Suprapubic skin (tissue), 4 donors: ENCODE measurements around the gene NAA60. TPM values are rescaled to one million over a fixed set of nuclear protein-coding genes. Genes with fewer than 3 reads are reported as not detected.
A peak's percentile ranks its signal among the peaks of the same experiment; 100 is the strongest.

Source experiments
- DNase-seq, 2 donors: peaks; one replicate each; pipeline ENCODE4 v3.0.0-alpha.2; 2019; ENCODE audit warnings: low spot score in 2 of 2
- H3K27ac ChIP-seq: fragments of 200-600 bp; sonication (generic); one replicate; pipeline ENCODE4 v1.5.1; 2019
- H3K27me3 ChIP-seq: fragments of 200-600 bp; sonication (generic); one replicate; pipeline ENCODE4 v1.5.1; 2019
- H3K36me3 ChIP-seq: fragments of 200-600 bp; sonication (generic); one replicate; pipeline ENCODE4 v1.5.1; 2019
- H3K4me1 ChIP-seq: fragments of 200-600 bp; sonication (generic); one replicate; pipeline ENCODE4 v1.5.1; 2019
- H3K4me3 ChIP-seq: fragments of 200-600 bp; sonication (generic); one replicate; pipeline ENCODE4 v1.5.1; 2019; ENCODE audit warnings: mild to moderate bottlenecking
- H3K9me3 ChIP-seq: fragments of 200-600 bp; sonication (generic); one replicate; pipeline ENCODE4 v1.5.1; 2019
- EP300 ChIP-seq: sonication (generic); formaldehyde crosslinking; IDR thresholded peaks from one replicate; pipeline ENCODE4 v1.6.1; 2017; ENCODE audit warnings: antibody characterized with exemption
- POLR2A ChIP-seq, 2 donors: fragments of 450-650 bp; IDR thresholded peaks; one replicate each; pipeline ENCODE4 v1.6.1; 2017; ENCODE audit warnings: antibody characterized with exemption in 2 of 2, mild to moderate bottlenecking in 2 of 2, moderate library complexity in 2 of 2
- POLR2AphosphoS5 ChIP-seq, 3 donors: sonication (generic); formaldehyde crosslinking; IDR thresholded peaks; one replicate each; pipeline ENCODE4 v1.6.1; 2017; ENCODE audit warnings: antibody characterized with exemption in 3 of 3
- WGBS: methylation state at CpG from one replicate; pipeline ENCODE4 v1.1.5; 2018; 5-methylcytosine and 5-hydroxymethylcytosine counted together
- total RNA-seq, 4 donors: library from RNA; depleted of rRNA; stranded (reverse); fragments of >200 nt; gene quantifications; one replicate each; pipeline ENCODE4 v1.1.0, GENCODE V29; 2016
- TF ChIP-seq, protein P1 (sequence below), 2 donors: fragments of 200-600 bp in 1 of 2; fragments of 450-650 bp in 1 of 2; sonication (generic) in 1 of 2; IDR thresholded peaks; one replicate each; pipeline ENCODE4 v1.5.1; 2016 to 2019; ENCODE audit warnings: antibody characterized with exemption in 2 of 2, mild to moderate bottlenecking in 1 of 2, moderate library complexity in 1 of 2

Gene NAA60
- total RNA-seq, 4 donors from 2014 or later: 20.9 to 40.2 (median 26.4) TPM

DNA sequence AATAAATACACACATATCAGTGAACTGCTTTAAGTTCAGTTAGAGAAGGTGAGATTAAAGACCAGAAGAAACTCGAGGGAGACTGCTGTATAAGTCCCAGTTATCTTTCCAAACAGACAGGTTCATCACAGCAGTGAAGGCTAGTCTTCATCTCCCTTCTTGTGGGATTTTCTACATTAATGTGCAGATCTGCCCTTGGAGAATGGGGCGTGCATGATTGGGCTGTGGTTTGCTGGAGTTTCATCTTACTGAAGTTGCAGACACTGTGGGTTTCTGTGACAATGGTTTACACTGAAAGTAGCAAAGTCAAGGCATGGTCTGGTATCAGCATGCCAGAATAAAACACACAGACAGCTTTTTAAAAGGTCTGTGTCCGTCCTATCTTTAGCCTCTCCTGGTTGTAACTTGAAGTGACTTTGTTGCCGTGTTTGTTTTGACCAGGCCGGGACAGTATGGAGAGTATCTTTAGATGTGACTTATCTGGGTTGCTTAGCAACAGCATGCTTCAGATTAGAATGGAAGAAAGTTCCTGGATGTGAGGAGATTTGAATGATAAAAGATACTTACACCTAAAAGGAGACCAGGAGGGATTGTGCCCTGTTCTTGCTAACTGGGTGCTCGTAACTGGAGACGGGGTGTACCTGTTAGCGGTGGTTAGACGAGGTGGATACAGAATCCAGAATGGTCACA, 16.1 kb downstream of the NAA60 start:
- no peaks in the 10 kb centered on the region for H3K27me3 ChIP-seq
- WGBS: 63% methylated on average over 9 of the region's 9 CpGs
- H3K27ac ChIP-seq: no peak overlapping the region
- TF ChIP-seq EP300 (no peak), POLR2A (IDR thresholded peaks at IDR 0.05) (no peak), POLR2AphosphoS5 (IDR thresholded peaks at IDR 0.05) (no peak)
- TF ChIP-seq, protein P1, sequence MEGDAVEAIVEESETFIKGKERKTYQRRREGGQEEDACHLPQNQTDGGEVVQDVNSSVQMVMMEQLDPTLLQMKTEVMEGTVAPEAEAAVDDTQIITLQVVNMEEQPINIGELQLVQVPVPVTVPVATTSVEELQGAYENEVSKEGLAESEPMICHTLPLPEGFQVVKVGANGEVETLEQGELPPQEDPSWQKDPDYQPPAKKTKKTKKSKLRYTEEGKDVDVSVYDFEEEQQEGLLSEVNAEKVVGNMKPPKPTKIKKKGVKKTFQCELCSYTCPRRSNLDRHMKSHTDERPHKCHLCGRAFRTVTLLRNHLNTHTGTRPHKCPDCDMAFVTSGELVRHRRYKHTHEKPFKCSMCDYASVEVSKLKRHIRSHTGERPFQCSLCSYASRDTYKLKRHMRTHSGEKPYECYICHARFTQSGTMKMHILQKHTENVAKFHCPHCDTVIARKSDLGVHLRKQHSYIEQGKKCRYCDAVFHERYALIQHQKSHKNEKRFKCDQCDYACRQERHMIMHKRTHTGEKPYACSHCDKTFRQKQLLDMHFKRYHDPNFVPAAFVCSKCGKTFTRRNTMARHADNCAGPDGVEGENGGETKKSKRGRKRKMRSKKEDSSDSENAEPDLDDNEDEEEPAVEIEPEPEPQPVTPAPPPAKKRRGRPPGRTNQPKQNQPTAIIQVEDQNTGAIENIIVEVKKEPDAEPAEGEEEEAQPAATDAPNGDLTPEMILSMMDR (IDR thresholded peaks at IDR 0.05): no peak
- H3K9me3 ChIP-seq: no peaks in the 10 kb centered on the region
- no peaks in the 10 kb centered on the region for H3K36me3 ChIP-seq
- peak overlapping the region; percentile 59 for H3K4me3 ChIP-seq
- peaks cover 63% of the 10 kb centered on the region for H3K4me1 ChIP-seq
- no peak for DNase-seq

DNA sequence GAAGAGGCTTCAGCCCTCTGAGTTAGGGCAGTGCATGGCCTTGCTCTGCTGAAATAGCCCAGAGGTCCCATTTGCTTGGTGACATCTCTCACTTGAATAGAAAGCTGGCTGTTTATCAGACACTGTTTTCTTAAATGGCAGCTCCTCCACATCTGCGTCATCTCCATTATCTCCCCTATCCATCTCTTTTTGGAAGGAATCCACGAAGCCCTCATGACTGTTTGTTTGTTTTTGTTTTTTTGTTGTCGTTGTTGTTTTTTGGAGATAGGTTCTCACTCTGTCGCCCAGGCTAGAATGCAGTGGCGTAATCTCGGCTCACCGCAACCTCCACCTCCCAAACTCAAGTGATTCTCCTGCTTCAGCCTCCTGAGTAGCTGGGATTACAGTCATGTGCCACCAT, 16.6 kb downstream of the NAA60 start:
- TF ChIP-seq EP300 (no peak), POLR2A (IDR thresholded peaks at IDR 0.05) (no peak), POLR2AphosphoS5 (IDR thresholded peaks at IDR 0.05) (no peak)
- TF ChIP-seq, protein P1 (IDR thresholded peaks at IDR 0.05): no peak
- WGBS: 87% methylated on average over 7 of the region's 7 CpGs
- Histone ChIP-seq H3K27me3 (no peaks in the 10 kb centered on the region), H3K4me1 (peaks cover 65% of the 10 kb centered on the region), H3K9me3 (no peaks in the 10 kb centered on the region), H3K27ac (no peak overlapping the region), H3K4me3 (no peak overlapping the region), H3K36me3 (no peaks in the 10 kb centered on the region)
- no peak for DNase-seq

DNA sequence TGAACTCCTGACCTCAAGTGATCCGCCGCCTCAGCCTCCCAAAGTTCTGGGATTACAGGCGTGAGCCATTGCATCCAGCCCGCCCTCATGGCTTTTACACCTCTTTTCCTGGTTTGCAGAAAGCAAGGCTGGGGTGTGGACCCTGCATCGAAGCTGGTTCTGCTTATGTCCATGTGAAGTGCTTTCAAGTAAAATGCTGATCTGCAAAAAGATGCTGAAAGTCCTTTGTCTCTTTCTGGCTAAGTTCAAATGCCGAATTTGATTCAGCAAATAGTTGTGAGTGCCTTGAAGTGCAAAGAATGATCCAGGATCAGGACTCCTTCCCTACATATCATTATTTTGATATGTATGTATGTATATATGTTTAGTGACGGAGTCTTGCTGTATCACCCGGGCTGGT, 17.1 kb downstream of the NAA60 start:
- Histone ChIP-seq H3K4me1 (peaks cover 65% of the 10 kb centered on the region), H3K27me3 (no peaks in the 10 kb centered on the region), H3K36me3 (peaks cover 1% of the 10 kb centered on the region), H3K4me3 (no peak overlapping the region), H3K27ac (no peak overlapping the region), H3K9me3 (no peaks in the 10 kb centered on the region)
- WGBS: 83% methylated on average over 8 of the region's 8 CpGs
- TF ChIP-seq EP300: no peak
- TF ChIP-seq POLR2A (IDR thresholded peaks at IDR 0.05): no peak
- TF ChIP-seq, protein P1 (IDR thresholded peaks at IDR 0.05): no peak
- no peak for TF ChIP-seq POLR2AphosphoS5 (IDR thresholded peaks at IDR 0.05)
- no peak for DNase-seq

DNA sequence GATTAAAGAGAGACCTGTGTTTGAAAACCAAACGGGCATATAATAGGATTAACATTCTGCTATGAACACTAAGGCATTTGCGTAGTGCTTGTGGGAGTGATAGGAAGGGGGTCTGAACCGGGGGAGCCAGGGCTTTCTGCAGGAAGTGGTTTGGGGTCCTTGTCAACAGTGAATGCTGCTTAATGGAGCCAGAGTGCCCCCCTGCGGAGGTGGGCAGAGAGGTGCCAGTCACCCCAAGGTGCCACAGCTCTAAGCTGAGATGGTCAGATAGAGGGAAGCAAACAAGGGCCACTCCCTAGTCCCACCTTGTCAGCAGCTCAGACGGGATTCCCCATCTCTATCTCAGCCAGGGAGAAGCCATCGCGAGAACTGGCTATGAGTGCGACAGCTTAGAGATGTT, 17.7 kb downstream of the NAA60 start:
- TF ChIP-seq, protein P1 (IDR thresholded peaks at IDR 0.05): no peak
- TF ChIP-seq POLR2AphosphoS5 (IDR thresholded peaks at IDR 0.05) (no peak), POLR2A (IDR thresholded peaks at IDR 0.05) (no peak), EP300 (no peak)
- peaks cover 61% of the 10 kb centered on the region for H3K4me1 ChIP-seq
- peaks cover 7% of the 10 kb centered on the region for H3K36me3 ChIP-seq
- no peak overlapping the region for H3K4me3 ChIP-seq
- WGBS: 68% methylated on average over 8 of the region's 8 CpGs
- H3K27ac ChIP-seq: no peak overlapping the region
- H3K27me3 ChIP-seq: no peaks in the 10 kb centered on the region
- H3K9me3 ChIP-seq: no peaks in the 10 kb centered on the region
- no peak for DNase-seq

DNA sequence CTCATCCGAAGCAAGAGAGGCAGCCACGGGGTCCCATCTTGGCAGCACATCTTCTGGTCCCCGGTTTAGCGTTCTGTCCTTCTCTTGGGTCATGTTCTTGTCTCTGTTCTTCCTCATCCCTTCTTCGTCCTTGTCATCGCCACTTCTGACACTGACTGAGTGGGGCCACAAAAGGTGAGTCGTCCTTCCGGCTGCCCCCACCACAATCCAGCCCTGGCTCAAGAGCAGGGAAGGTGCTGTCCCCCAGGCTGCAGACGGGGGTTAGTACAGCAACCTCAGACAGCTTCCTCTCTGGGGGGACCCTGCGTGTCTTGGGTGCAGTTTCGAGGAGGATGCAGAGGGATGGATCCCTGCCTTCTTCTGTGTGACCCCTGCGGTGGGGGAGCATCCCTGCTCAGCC, 21.8 kb downstream of the NAA60 start:
- peaks cover 52% of the 10 kb centered on the region for H3K4me1 ChIP-seq
- peaks cover 12% of the 10 kb centered on the region for H3K36me3 ChIP-seq
- no peaks in the 10 kb centered on the region for H3K9me3 ChIP-seq
- no peak for DNase-seq
- WGBS: 96% methylated on average over 12 of the region's 12 CpGs
- H3K4me3 ChIP-seq: no peak overlapping the region
- no peak overlapping the region for H3K27ac ChIP-seq
- no peak for TF ChIP-seq EP300
- TF ChIP-seq, protein P1 (IDR thresholded peaks at IDR 0.05): no peak
- no peak for TF ChIP-seq POLR2AphosphoS5 (IDR thresholded peaks at IDR 0.05)
- TF ChIP-seq POLR2A (IDR thresholded peaks at IDR 0.05): no peak
- no peaks in the 10 kb centered on the region for H3K27me3 ChIP-seq
